Measurements from ENCODE around the gene CASKIN1. TPM values are rescaled to one million over a fixed set of nuclear protein-coding genes. Genes with fewer than 3 reads are reported as not detected.
"Not testable (repeated sequence)": the region's sequence is repeated elsewhere in the genome, so short reads cannot be mapped to it uniquely, and the experiment has no call there.

Gene CASKIN1
- total RNA-seq, 1 experiment from 2014 or later: 7.9 TPM

GRCh38 chr16:2129890-2130447, 66.4 kb downstream of the CASKIN1 start:
- H3K4me2 ChIP-seq (ENCODE audit: insufficient read depth, insufficient read length, low read length); H3K14ac ChIP-seq (ENCODE audit: insufficient read depth, low read length); H3K9ac ChIP-seq (ENCODE audit: extremely low read depth, insufficient read length, low read length); H3K36me3 Mint-ChIP-seq (ENCODE audit: insufficient read depth in 1 of 3, low read depth in 3 of 3); DNase-seq; H3K4me3 Mint-ChIP-seq; H3K18ac ChIP-seq (ENCODE audit: insufficient read length, low read depth, low read length); H4K5ac ChIP-seq (ENCODE audit: insufficient read length, low read depth, low read length); H4K8ac ChIP-seq (replicated peaks; ENCODE audit: insufficient read length, low read depth, low read length); H2AFZ ChIP-seq (ENCODE audit: low read length); H3K79me1 ChIP-seq (ENCODE audit: insufficient read depth, low read depth, low read length, poor library complexity, severe bottlenecking); H3K79me2 ChIP-seq (ENCODE audit: insufficient read depth, low read length); H2BK5ac ChIP-seq (ENCODE audit: insufficient read length, low read length); H3K27ac ChIP-seq (ENCODE audit: insufficient read length, low read depth, low read length); H3K23ac ChIP-seq (ENCODE audit: insufficient read length, low read depth, low read length); H3K27ac Mint-ChIP-seq; H3K27me3 ChIP-seq (ENCODE audit: insufficient read depth, low read length); H4K91ac ChIP-seq (ENCODE audit: insufficient read length, low read depth, low read length); H3K9me3 Mint-ChIP-seq; H3K27me3 Mint-ChIP-seq (ENCODE audit: low read depth); H3K56ac ChIP-seq (ENCODE audit: insufficient read length, low read depth, low read length); H2BK12ac ChIP-seq (ENCODE audit: insufficient read length, low read depth, low read length); H2AK5ac ChIP-seq (ENCODE audit: insufficient read length, low read length); H3T11ph ChIP-seq (ENCODE audit: low read length); H2BK20ac ChIP-seq (ENCODE audit: low read depth, low read length, poor library complexity, severe bottlenecking); H2BK120ac ChIP-seq (ENCODE audit: low read depth, low read length, poor library complexity, severe bottlenecking); H2BK15ac ChIP-seq (ENCODE audit: low read depth, low read length); H3K9me3 ChIP-seq (ENCODE audit: control insufficient read depth, low read depth, low read length); H3K23me2 ChIP-seq (ENCODE audit: insufficient read length, low read depth, low read length, poor library complexity, severe bottlenecking); H4K20me1 ChIP-seq (ENCODE audit: control insufficient read depth, insufficient read depth, insufficient read length); H3K4ac ChIP-seq (ENCODE audit: low read depth, low read length); H3K4me1 ChIP-seq (ENCODE audit: insufficient read depth, low read length): not testable (repeated sequence)
- H3K4me1 Mint-ChIP-seq: peaks cover 18 to 24% of the 10 kb centered on the region in 2 experiments
- no CpG with 5 or more reads among the region's 22 CpGs for WGBS (ENCODE audit: extremely low coverage, insufficient read length, low lambda C conversion rate)

- H3K18ac ChIP-seq (ENCODE audit: insufficient read length, low read depth, low read length); H2AK5ac ChIP-seq (ENCODE audit: insufficient read length, low read length); H3K14ac ChIP-seq (ENCODE audit: insufficient read depth, low read length); H2AFZ ChIP-seq (ENCODE audit: low read length); H3K36me3 Mint-ChIP-seq (ENCODE audit: insufficient read depth in 1 of 3, low read depth in 3 of 3); H2BK12ac ChIP-seq (ENCODE audit: insufficient read length, low read depth, low read length); H3T11ph ChIP-seq (ENCODE audit: low read length); H2BK120ac ChIP-seq (ENCODE audit: low read depth, low read length, poor library complexity, severe bottlenecking); H3K27ac ChIP-seq (ENCODE audit: insufficient read length, low read depth, low read length); H4K5ac ChIP-seq (ENCODE audit: insufficient read length, low read depth, low read length); H3K9me3 Mint-ChIP-seq; H4K8ac ChIP-seq (replicated peaks; ENCODE audit: insufficient read length, low read depth, low read length); H3K27ac Mint-ChIP-seq; H3K9ac ChIP-seq (ENCODE audit: extremely low read depth, insufficient read length, low read length); H3K4me1 ChIP-seq (ENCODE audit: insufficient read depth, low read length); H2BK15ac ChIP-seq (ENCODE audit: low read depth, low read length); H3K79me1 ChIP-seq (ENCODE audit: insufficient read depth, low read depth, low read length, poor library complexity, severe bottlenecking); H2BK20ac ChIP-seq (ENCODE audit: low read depth, low read length, poor library complexity, severe bottlenecking); H3K27me3 Mint-ChIP-seq (ENCODE audit: low read depth); H4K20me1 ChIP-seq (ENCODE audit: control insufficient read depth, insufficient read depth, insufficient read length); H3K4me3 Mint-ChIP-seq; H4K91ac ChIP-seq (ENCODE audit: insufficient read length, low read depth, low read length); H3K23ac ChIP-seq (ENCODE audit: insufficient read length, low read depth, low read length); DNase-seq; H3K23me2 ChIP-seq (ENCODE audit: insufficient read length, low read depth, low read length, poor library complexity, severe bottlenecking); H3K4me2 ChIP-seq (ENCODE audit: insufficient read depth, insufficient read length, low read length); H3K56ac ChIP-seq (ENCODE audit: insufficient read length, low read depth, low read length); H3K4ac ChIP-seq (ENCODE audit: low read depth, low read length); H3K79me2 ChIP-seq (ENCODE audit: insufficient read depth, low read length); H3K27me3 ChIP-seq (ENCODE audit: insufficient read depth, low read length); H2BK5ac ChIP-seq (ENCODE audit: insufficient read length, low read length); H3K9me3 ChIP-seq (ENCODE audit: control insufficient read depth, low read depth, low read length): not testable (repeated sequence)
- no CpG with 5 or more reads among the region's 11 CpGs for WGBS (ENCODE audit: extremely low coverage, insufficient read length, low lambda C conversion rate)
- H3K4me1 Mint-ChIP-seq: peaks cover 20 to 25% of the 10 kb centered on the region in 2 experiments
Observed at GRCh38 chr16:2129251-2129650, 67.2 kb downstream of the CASKIN1 start.

Data from H9 (cell line).